Panc1 (cell line): ENCODE results near the gene LINGO3. TPM values are rescaled to one million over a fixed set of nuclear protein-coding genes. Genes with fewer than 3 reads are reported as not detected.

Experiments used
- ATAC-seq: fragments of 200-7000 bp; cut with Tn5 transposase; 2 replicates; pipeline ENCODE4 v1.9.1; 2020; ENCODE audit warnings: mild to moderate bottlenecking, moderate library complexity
- BruUV-seq: library from RNA; stranded (reverse); fragments of 400-500 nt; replicated peaks from 2 replicates; lab custom pipeline; 2021; lab: Mats Ljungman, UMichigan
- CTCF ChIA-PET: fragments of 300-600 bp; sonication (Branson Sonifier 250); formaldehyde crosslinking; loops from one replicate; lab custom pipeline; 2022; ENCODE audit warnings: antibody characterized with exemption; lab: Charles Lee
- POLR2A ChIA-PET: fragments of 300-600 bp; sonication (Branson Sonifier 250); formaldehyde crosslinking; loops from one replicate; lab custom pipeline; 2022; ENCODE audit warnings: antibody characterized with exemption; lab: Charles Lee
- DNase-seq: peaks from one replicate; pipeline ENCODE4 v3.0.0-alpha.2; 2010; ENCODE audit warnings: low read depth, low spot score
- H3K27ac ChIP-seq: 2 replicates; pipeline ENCODE4 v1.5.1; 2011; ENCODE audit warnings: mild to moderate bottlenecking, low read length, inconsistent platforms
- H3K27me3 ChIP-seq: fragments of 200-500 bp; sonication (Bioruptor generic); 2 replicates; pipeline ENCODE4 v1.6.0; 2014; ENCODE audit warnings: low read length, inconsistent platforms; ENCODE audit not compliant: control insufficient read depth, insufficient read depth
- H3K36me3 ChIP-seq: fragments of 200-500 bp; sonication (Bioruptor generic); 2 replicates; pipeline ENCODE4 v1.5.1; 2014; ENCODE audit warnings: inconsistent platforms, mild to moderate bottlenecking, low read length, moderate library complexity; ENCODE audit not compliant: control insufficient read depth, insufficient read depth
- H3K4me1 ChIP-seq: 2 replicates; pipeline ENCODE4 v1.5.1; 2011; ENCODE audit warnings: inconsistent platforms, mild to moderate bottlenecking, low read length, moderate library complexity; ENCODE audit not compliant: control insufficient read depth, insufficient read depth
- H3K4me3 ChIP-seq, 2 experiments: 2 replicates each; pipeline ENCODE4 v1.5.1; 2011 to 2012; ENCODE audit warnings: low read depth in 2 of 2, low read length in 2 of 2, mild to moderate bottlenecking in 2 of 2, inconsistent platforms in 1 of 2, moderate library complexity in 1 of 2
- H3K9me3 ChIP-seq: fragments of 200-500 bp; sonication (Bioruptor generic); 2 replicates; pipeline ENCODE4 v1.5.1; 2014; ENCODE audit warnings: low read depth, mild to moderate bottlenecking, inconsistent platforms, low read length, moderate library complexity; ENCODE audit not compliant: control insufficient read depth, insufficient read depth
- POLR2AphosphoS5 ChIP-seq: IDR thresholded peaks from 2 replicates; pipeline ENCODE4 v1.6.1; 2012; ENCODE audit warnings: mild to moderate bottlenecking, low read depth, low read length, moderate library complexity
- SIN3A ChIP-seq: IDR thresholded peaks from 2 replicates; pipeline ENCODE4 v1.6.1; 2012; ENCODE audit warnings: low read depth, mild to moderate bottlenecking, low read length, moderate library complexity, borderline replicate concordance; ENCODE audit not compliant: insufficient read depth
- TCF7L2 ChIP-seq: IDR thresholded peaks from 2 replicates; pipeline ENCODE4 v1.6.1; 2011; ENCODE audit warnings: mild to moderate bottlenecking, low read depth, low read length, inconsistent platforms
- in situ Hi-C: cut with HindIII; loops from 2 replicates; pipeline ENCODE4 v1.10.0; 2016; ENCODE audit warnings: low sequenced_read_pairs, low pct_unique_long_range_greater_than_20kb
- intact Hi-C: fragments of 100-400 bp; cut with micrococcal nuclease; formaldehyde crosslinking; loops from one replicate; pipeline ENCODE4 v1.10.0; 2022; ENCODE audit not compliant: unreplicated experiment
- total RNA-seq: library from RNA; stranded (reverse); gene quantifications from one replicate; pipeline ENCODE4 v1.2.1, GENCODE V29; 2021; ENCODE audit not compliant: unreplicated experiment
- TF ChIP-seq, protein P1 (sequence below): fragments of 450-650 bp; IDR thresholded peaks from 2 replicates; pipeline ENCODE4 v1.5.1; 2017; ENCODE audit warnings: mild to moderate bottlenecking
- TF ChIP-seq, protein P2 (sequence below), 2 experiments: IDR thresholded peaks; 2 replicates each; pipeline ENCODE4 v1.6.1; 2011 to 2012; ENCODE audit warnings: low read depth in 2 of 2, control low read depth in 1 of 2, low read length in 1 of 2, mild to moderate bottlenecking in 1 of 2, moderate library complexity in 1 of 2; ENCODE audit not compliant: insufficient read depth in 1 of 2

LINGO3 gene
- total RNA-seq, 1 experiment from 2014 or later = 0.13 TPM

DNA sequence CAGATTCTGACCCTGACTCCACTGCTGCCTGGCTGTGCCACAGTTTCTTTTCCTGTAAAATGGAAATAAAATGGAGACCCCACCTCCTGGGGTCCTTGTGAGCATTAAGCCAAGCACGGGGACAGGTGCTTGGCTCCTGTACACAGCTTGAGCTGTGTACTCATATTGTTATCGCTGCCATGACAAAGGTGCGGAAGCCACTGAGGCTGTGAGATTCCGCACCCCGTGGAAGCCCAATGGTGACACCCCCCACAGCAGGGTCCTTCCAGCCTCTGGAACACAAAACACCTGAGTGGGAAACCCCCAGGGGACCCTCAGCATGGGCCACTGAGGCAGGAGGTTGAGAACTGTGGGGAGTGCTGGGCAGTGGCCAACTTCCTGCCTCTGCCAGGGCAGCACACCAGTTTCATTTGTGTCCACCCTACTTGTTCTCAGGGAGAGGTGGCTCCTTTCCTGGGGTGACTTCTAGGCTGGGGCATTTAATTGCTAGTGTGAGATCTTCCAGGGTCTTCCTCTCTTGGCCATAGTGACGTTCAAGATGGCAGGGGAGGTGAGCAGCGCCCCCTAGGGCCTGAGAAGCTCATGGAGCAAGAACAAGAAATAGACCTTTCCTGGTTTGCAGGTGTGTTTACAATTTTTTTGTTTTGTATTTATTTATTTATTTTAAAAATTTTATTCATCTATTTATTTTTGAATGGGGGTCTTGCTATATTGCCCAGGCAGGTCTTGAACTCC, 46.3 kb downstream of the LINGO3 start:
- H3K36me3 ChIP-seq = no peaks in the 10 kb centered on the region
- ChIA-PET CTCF (interaction anchor here (1.7 kb wide), 1 partner anchor 23 kb away, joined by 9 read pairs; no protein-coding TSS in a partner anchor), POLR2A (no interaction called here)
- no TSS peak for BruUV-seq
- intact Hi-C loops = no loop called here
- in situ Hi-C loops = no loop called here
- H3K9me3 ChIP-seq = no peaks in the 10 kb centered on the region
- H3K4me3 ChIP-seq = no peak overlapping the region
- no peak for TF ChIP-seq SIN3A
- TF ChIP-seq, protein P1, sequence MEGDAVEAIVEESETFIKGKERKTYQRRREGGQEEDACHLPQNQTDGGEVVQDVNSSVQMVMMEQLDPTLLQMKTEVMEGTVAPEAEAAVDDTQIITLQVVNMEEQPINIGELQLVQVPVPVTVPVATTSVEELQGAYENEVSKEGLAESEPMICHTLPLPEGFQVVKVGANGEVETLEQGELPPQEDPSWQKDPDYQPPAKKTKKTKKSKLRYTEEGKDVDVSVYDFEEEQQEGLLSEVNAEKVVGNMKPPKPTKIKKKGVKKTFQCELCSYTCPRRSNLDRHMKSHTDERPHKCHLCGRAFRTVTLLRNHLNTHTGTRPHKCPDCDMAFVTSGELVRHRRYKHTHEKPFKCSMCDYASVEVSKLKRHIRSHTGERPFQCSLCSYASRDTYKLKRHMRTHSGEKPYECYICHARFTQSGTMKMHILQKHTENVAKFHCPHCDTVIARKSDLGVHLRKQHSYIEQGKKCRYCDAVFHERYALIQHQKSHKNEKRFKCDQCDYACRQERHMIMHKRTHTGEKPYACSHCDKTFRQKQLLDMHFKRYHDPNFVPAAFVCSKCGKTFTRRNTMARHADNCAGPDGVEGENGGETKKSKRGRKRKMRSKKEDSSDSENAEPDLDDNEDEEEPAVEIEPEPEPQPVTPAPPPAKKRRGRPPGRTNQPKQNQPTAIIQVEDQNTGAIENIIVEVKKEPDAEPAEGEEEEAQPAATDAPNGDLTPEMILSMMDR = peak; percentile 82
- ATAC-seq (no peak), DNase-seq (no peak)
- H3K27me3 ChIP-seq = no peaks in the 10 kb centered on the region
- no peak overlapping the region for H3K27ac ChIP-seq
- H3K4me1 ChIP-seq = peaks cover 5% of the 10 kb centered on the region

DNA sequence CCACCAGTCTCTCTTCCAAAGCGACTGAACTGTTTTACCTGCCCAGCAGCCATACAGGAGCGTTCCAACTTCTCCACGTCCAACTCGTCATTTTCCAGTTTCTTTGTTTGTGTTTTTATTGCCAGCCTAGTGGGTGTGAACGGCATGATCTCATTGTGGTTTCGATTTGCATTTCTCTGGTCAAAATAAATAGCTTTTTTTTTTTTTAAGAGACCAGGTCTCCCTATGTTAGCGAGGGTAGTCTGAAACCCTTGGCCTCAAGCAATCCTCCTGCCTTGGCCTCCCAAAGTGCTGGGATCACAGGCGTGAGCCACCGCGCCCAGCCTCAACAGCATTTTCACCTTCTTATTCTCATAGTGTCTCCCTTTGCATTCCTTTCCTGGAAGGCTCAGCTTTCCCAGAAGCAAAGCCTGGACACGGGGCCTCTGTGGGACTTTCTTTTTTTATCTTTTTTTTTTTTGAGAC, 47.6 kb downstream of the LINGO3 start:
- no peak for TF ChIP-seq TCF7L2
- TF ChIP-seq POLR2AphosphoS5 = no peak
- TF ChIP-seq, protein P2, sequence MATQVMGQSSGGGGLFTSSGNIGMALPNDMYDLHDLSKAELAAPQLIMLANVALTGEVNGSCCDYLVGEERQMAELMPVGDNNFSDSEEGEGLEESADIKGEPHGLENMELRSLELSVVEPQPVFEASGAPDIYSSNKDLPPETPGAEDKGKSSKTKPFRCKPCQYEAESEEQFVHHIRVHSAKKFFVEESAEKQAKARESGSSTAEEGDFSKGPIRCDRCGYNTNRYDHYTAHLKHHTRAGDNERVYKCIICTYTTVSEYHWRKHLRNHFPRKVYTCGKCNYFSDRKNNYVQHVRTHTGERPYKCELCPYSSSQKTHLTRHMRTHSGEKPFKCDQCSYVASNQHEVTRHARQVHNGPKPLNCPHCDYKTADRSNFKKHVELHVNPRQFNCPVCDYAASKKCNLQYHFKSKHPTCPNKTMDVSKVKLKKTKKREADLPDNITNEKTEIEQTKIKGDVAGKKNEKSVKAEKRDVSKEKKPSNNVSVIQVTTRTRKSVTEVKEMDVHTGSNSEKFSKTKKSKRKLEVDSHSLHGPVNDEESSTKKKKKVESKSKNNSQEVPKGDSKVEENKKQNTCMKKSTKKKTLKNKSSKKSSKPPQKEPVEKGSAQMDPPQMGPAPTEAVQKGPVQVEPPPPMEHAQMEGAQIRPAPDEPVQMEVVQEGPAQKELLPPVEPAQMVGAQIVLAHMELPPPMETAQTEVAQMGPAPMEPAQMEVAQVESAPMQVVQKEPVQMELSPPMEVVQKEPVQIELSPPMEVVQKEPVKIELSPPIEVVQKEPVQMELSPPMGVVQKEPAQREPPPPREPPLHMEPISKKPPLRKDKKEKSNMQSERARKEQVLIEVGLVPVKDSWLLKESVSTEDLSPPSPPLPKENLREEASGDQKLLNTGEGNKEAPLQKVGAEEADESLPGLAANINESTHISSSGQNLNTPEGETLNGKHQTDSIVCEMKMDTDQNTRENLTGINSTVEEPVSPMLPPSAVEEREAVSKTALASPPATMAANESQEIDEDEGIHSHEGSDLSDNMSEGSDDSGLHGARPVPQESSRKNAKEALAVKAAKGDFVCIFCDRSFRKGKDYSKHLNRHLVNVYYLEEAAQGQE (IDR thresholded peaks at IDR 0.05; ENCODE audit: insufficient read depth in 1 of 2, low read depth in 2 of 2, low read length in 1 of 2) = no peak
- TF ChIP-seq SIN3A = no peak
- ATAC-seq (no peak), DNase-seq (no peak)
- no peaks in the 10 kb centered on the region for H3K27me3 ChIP-seq
- no peaks in the 10 kb centered on the region for H3K4me1 ChIP-seq
- no peaks in the 10 kb centered on the region for H3K9me3 ChIP-seq
- no peaks in the 10 kb centered on the region for H3K36me3 ChIP-seq
- in situ Hi-C loops (no loop called here), intact Hi-C loops (no loop called here)
- no peak overlapping the region for H3K4me3 ChIP-seq
- no TSS peak for BruUV-seq
- ChIA-PET CTCF (no interaction called here), POLR2A (interaction anchor here (0.5 kb wide), 1 partner anchor 58 kb away, joined by 4 read pairs; no protein-coding TSS in a partner anchor)
- no peak overlapping the region for H3K27ac ChIP-seq

DNA sequence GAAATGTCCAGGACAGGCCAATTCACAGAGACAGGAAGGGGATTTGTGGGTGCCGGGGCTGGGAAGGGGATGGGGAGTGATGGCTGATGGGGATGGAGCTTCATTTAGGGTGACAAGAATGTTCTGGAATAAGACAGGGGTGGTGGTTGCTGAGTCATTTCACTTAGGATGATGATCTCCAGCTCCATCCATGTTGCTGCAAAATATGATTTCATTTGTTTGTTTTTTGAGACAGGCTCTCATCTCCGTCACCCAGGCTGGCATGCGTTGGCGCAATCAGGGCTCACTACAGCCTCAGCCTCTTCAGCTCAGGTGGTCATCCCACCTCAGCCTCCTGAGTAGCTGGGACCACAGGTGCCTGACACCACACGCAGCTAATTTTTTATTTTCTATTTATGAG, 48.6 kb downstream of the LINGO3 start:
- in situ Hi-C loops (no loop called here), intact Hi-C loops (no loop called here)
- no TSS peak for BruUV-seq
- no peaks in the 10 kb centered on the region for H3K36me3 ChIP-seq
- H3K9me3 ChIP-seq = no peaks in the 10 kb centered on the region
- H3K27ac ChIP-seq = no peak overlapping the region
- no peaks in the 10 kb centered on the region for H3K4me1 ChIP-seq
- no peak for TF ChIP-seq SIN3A
- TF ChIP-seq POLR2AphosphoS5 = no peak
- TF ChIP-seq, protein P1 = no peak
- no peak for TF ChIP-seq TCF7L2
- TF ChIP-seq, protein P2 (IDR thresholded peaks at IDR 0.05; ENCODE audit: insufficient read depth in 1 of 2, low read depth in 2 of 2, low read length in 1 of 2) = no peak
- H3K4me3 ChIP-seq = no peak overlapping the region
- no peaks in the 10 kb centered on the region for H3K27me3 ChIP-seq
- ChIA-PET POLR2A (no interaction called here), CTCF (no interaction called here)
- ATAC-seq = no peak
- no peak for DNase-seq
